ENCODE results near the gene ABLIM1.

GRCh38 chr10:114596793-114597192, 61.3 kb downstream of the ABLIM1 start:
- TF ChIP-seq, protein P1, sequence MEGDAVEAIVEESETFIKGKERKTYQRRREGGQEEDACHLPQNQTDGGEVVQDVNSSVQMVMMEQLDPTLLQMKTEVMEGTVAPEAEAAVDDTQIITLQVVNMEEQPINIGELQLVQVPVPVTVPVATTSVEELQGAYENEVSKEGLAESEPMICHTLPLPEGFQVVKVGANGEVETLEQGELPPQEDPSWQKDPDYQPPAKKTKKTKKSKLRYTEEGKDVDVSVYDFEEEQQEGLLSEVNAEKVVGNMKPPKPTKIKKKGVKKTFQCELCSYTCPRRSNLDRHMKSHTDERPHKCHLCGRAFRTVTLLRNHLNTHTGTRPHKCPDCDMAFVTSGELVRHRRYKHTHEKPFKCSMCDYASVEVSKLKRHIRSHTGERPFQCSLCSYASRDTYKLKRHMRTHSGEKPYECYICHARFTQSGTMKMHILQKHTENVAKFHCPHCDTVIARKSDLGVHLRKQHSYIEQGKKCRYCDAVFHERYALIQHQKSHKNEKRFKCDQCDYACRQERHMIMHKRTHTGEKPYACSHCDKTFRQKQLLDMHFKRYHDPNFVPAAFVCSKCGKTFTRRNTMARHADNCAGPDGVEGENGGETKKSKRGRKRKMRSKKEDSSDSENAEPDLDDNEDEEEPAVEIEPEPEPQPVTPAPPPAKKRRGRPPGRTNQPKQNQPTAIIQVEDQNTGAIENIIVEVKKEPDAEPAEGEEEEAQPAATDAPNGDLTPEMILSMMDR (IDR thresholded peaks at IDR 0.05; ENCODE audit: low read length) = no peak
- TF ChIP-seq EZH2 (optimal IDR thresholded peaks at IDR 0.05; ENCODE audit: low read depth, low read length) (no peak), EZH2phosphoT487 (IDR thresholded peaks at IDR 0.05; ENCODE audit: low read length) (no peak)

Data from MM.1S (cell line).